Tibial artery (tissue), 4 donors: ENCODE measurements around the gene NRXN3.

Experiments
- DNase-seq, 2 donors: peaks; one replicate each; pipeline ENCODE4 v3.0.0-alpha.2; 2019
- H3K27ac ChIP-seq, 2 donors: fragments of 200-600 bp; sonication (generic) in 1 of 2; 1 replicate in 1 of 2; 2 replicates in 1 of 2; pipeline ENCODE4 v1.5.1; 2018 to 2019; ENCODE audit warnings: mild to moderate bottlenecking in 1 of 2
- H3K27me3 ChIP-seq, 2 donors: fragments of 200-600 bp; sonication (generic) in 1 of 2; one replicate each; pipeline versions ENCODE4 v1.5.1 to v1.6.0; 2016 to 2019
- H3K36me3 ChIP-seq, 3 donors: fragments of 200-600 bp; sonication (generic) in 2 of 3; one replicate each; pipeline ENCODE4 v1.5.1; 2016 to 2019; ENCODE audit warnings: mild to moderate bottlenecking in 2 of 3
- H3K4me1 ChIP-seq, 4 donors: fragments of 200-600 bp; sonication (generic) in 2 of 4; 1 replicate in 3 of 4; 2 replicates in 1 of 4; pipeline ENCODE4 v1.5.1; 2016 to 2019
- H3K4me3 ChIP-seq, 2 donors: fragments of 200-600 bp; sonication (generic) in 1 of 2; 1 replicate in 1 of 2; 2 replicates in 1 of 2; pipeline ENCODE4 v1.5.1; 2018 to 2019; ENCODE audit warnings: mild to moderate bottlenecking in 2 of 2
- H3K9me3 ChIP-seq, 3 donors: fragments of 200-600 bp; sonication (generic) in 1 of 3; one replicate each; pipeline ENCODE4 v1.5.1; 2016 to 2019
- CTCF ChIP-seq, 2 experiments: fragments of 200-600 bp in 1 of 2; fragments of 450-650 bp in 1 of 2; IDR thresholded peaks; one replicate each; pipeline ENCODE4 v1.5.1; 2017 to 2019; ENCODE audit warnings: antibody characterized with exemption in 2 of 2, mild to moderate bottlenecking in 1 of 2, moderate library complexity in 1 of 2
- intact Hi-C: fragments of 100-400 bp; cut with DNase I; formaldehyde crosslinking; loops from one replicate; pipeline ENCODE4 v1.15.0; 2023; ENCODE audit warnings: low total_unique reads

The NRXN3 gene

DNA sequence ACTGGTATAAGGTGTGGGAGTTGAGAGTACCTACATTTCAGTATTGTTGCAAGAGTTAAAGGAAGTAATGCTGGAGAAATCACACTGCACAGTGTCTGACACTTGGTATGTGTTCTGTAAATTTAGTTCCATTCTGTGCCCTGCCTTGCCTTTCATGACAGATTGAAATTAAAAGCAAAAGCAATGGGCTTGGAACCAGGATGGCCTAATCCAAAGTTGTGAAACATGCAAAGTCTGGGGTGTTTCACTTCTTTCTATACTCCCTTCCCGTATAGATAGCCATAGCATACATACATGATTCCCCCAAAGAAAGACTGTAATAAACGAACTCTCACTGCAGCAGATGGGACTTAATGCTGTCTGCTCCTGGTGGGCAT is 281.1 kb downstream of the NRXN3 start:
- intact Hi-C loops, result no loop called here
- no peak overlapping the region for H3K27ac ChIP-seq
- H3K9me3 ChIP-seq, result no peaks in the 10 kb centered on the region

DNA sequence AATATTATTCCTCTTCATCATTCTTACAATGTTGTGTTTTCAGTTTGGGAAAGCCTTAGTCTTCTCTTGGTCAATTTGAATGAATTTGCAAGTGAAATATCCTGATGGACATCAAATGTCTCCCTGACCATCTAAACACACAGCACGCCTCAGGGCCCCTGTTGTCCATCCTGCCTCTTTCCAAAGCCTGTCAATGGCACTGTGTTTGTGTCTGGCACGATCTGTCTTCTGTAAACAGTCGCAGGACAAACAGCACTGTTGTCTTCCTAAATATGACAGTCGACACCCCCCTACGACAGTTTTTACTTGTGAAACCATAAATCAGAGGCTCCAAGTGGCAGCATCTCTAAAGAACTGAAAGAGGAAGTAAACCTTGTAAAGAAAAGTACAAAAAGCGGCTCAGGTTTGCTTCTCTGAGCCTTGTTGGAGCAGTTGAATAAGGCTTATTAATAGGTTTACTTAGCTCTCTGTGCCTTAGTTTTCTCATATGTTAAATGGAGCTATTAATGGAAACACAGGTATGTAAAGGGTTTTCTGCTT is 285.8 kb downstream of the NRXN3 start:
- no peaks in the 10 kb centered on the region for H3K4me1 ChIP-seq
- H3K9me3 ChIP-seq, result no peaks in the 10 kb centered on the region
- intact Hi-C loops, result no loop called here
- no peaks in the 10 kb centered on the region for H3K27me3 ChIP-seq
- TF ChIP-seq CTCF (IDR thresholded peaks at IDR 0.05), result no peak
- H3K27ac ChIP-seq, result no peak overlapping the region
- H3K36me3 ChIP-seq, result no peaks in the 10 kb centered on the region
- no peak overlapping the region for H3K4me3 ChIP-seq
- DNase-seq, result no peak

More for the DNA sequence above, 281.1 kb downstream of the NRXN3 start:
- no peak overlapping the region for H3K4me3 ChIP-seq
- no peaks in the 10 kb centered on the region for H3K36me3 ChIP-seq
- DNase-seq, result no peak
- H3K4me1 ChIP-seq, result no peaks in the 10 kb centered on the region
- H3K27me3 ChIP-seq, result no peaks in the 10 kb centered on the region
- TF ChIP-seq CTCF (IDR thresholded peaks at IDR 0.05), result no peak

- Histone ChIP-seq H3K27me3 (no peaks in the 10 kb centered on the region), H3K4me1 (no peaks in the 10 kb centered on the region), H3K9me3 (peaks cover 0 to 8% (median 0%) of the 10 kb centered on the region in 3 donors), H3K27ac (no peak overlapping the region), H3K4me3 (no peak overlapping the region), H3K36me3 (no peaks in the 10 kb centered on the region)
- TF ChIP-seq CTCF (IDR thresholded peaks at IDR 0.05), result no peak
- no peak for DNase-seq
- intact Hi-C loops, result no loop called here
Measured at GRCh38 chr14:78469947-78470346, 299.8 kb downstream of the NRXN3 start.

GRCh38 chr14:78479127-78479780 is 309.1 kb downstream of the NRXN3 start:
- H3K9me3 ChIP-seq, result no peaks in the 10 kb centered on the region
- TF ChIP-seq CTCF (IDR thresholded peaks at IDR 0.05), result no peak

DNA sequence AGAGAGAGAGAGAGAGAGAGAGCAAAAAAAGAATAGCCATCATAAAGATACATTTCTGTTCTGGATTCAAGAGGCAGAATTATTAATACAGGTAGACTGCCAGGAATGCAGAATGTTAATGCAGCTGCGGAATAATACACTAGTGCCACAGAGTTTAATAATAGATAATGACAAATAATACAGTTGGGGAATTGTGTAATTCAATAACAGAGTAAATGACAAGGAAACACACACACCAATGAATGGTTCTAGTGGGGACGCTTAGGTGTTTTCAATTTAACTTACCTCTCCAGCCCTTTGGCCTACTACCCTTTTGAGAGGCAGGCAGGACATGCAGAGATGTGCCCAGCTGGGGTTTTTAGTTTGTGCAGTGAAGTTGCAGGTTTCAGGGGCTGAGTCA is 313.9 kb downstream of the NRXN3 start:
- H3K27ac ChIP-seq, result no peak overlapping the region
- intact Hi-C loops, result no loop called here
- H3K27me3 ChIP-seq, result no peaks in the 10 kb centered on the region
- no peaks in the 10 kb centered on the region for H3K9me3 ChIP-seq
- TF ChIP-seq CTCF (IDR thresholded peaks at IDR 0.05), result no peak
- H3K36me3 ChIP-seq, result no peaks in the 10 kb centered on the region
- H3K4me1 ChIP-seq, result no peaks in the 10 kb centered on the region
- no peak for DNase-seq
- no peak overlapping the region for H3K4me3 ChIP-seq

More at GRCh38 chr14:78479127-78479780, 309.1 kb downstream of the NRXN3 start:
- Histone ChIP-seq H3K27me3 (no peaks in the 10 kb centered on the region), H3K36me3 (no peaks in the 10 kb centered on the region), H3K4me1 (no peaks in the 10 kb centered on the region), H3K4me3 (no peak overlapping the region), H3K27ac (no peak overlapping the region)
- intact Hi-C loops, result no loop called here
- DNase-seq, result no peak
